H4 (cell line): ENCODE data around the gene DNAJC5G. TPM values are rescaled to one million over a fixed set of nuclear protein-coding genes. Genes with fewer than 3 reads are reported as not detected.

Experiments
- DNase-seq: peaks from one replicate; pipeline ENCODE4 v3.0.0-alpha.2; 2015; ENCODE audit warnings: low spot score
- total RNA-seq: library from RNA; depleted of rRNA; stranded (reverse); fragments of >200 nt; shearing (Covaris generic); gene quantifications from 2 replicates; pipeline ENCODE4 v1.2.3, GENCODE V29; 2014; rRNA removed

The DNAJC5G gene, protein sequence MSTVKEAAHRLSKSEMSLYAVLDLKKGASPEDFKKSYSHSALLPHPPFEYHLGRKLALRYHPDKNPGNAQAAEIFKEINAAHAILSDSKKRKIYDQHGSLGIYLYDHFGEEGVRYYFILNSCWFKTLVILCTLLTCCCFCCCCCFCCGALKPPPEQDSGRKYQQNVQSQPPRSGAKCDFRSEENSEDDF
- total RNA-seq: not detected in 2 replicates

DNA sequence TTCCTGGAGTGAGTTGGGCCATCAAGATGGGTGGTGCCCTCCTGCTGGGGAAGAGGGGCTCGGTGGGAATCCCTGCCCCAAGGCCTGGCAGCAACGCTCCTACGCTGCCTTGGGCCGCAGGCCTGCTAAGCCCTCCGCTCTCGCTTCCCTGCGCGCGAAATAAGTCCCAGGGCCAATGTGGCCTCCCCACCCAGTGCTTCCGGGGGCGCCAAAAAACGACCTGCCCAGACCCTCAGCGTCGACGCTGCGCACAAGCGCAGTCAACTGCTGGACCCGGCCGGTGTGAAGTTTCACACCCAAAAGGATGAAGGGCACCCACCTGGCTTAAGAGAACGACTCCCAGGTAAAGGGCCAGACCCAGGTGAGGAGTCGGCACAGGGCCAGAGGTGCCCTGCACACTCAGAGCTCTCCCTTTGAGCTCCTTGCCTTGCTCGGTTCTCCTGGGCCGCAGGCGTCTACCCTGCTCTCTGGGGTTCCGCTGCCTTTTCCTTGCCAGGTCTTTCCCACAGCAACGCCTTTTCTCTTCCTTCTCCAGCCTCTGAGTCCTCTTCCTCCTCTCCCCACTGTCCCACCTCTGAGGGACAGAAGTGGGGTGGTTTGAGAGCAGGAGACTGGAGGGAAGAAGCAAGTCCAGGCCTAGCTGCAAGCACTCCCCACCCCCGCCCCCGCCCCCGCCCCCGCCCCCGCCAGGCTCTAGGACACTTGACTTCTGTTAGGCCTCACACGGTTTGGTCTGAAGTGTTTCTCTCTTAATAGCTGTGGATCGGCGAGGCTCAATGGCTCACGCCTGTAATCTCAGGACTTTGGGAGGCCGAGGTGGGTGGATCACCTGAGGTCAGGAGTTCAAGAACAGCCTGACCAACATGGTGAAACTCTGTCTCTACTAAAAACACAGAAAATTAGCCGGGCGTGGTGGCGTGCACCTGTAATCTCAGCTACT lies at the start of gene DNAJC5G:
Gene DNAJC5G, plus strand, starts transcription at position 223 of the 940 bp plus-strand sequence. CDS start 1,296 bp downstream, outside the sequence.
- no peak for DNase-seq

DNA sequence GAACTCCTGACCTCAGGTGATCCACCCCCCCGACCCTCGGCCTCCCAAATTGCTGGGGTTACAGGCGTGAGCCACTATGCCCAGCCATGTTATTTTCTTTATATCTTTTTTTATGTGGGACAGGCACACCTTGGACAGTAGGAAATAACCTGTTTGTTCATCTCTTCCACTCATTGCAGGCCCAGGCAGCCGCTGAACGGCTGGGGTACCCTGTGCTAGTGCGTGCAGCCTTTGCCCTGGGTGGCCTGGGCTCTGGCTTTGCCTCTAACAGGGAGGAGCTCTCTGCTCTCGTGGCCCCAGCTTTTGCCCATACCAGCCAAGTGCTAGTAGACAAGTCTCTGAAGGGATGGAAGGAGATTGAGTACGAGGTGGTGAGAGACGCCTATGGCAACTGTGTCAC lies 49.7 kb upstream of the DNAJC5G start:
- no peak for DNase-seq

DNA sequence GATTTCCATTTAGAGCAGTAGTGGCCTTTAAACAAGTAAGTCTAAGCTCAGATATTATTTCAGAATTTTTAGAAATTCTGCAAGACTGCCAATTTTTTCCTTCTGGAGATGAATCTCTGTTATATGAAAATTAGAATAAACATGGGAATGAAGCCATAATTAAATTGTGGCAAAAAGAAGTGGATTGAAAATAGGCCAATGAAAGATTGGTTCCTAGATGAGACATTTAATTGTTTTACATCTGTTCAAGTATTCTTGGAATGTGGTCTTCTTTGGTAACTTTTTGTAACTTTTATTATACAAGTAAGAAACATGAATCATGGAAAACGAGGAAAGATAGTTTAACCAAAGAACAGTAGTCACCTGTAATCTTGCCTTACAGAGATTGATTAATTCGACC lies 47.7 kb upstream of the DNAJC5G start:
- no peak for DNase-seq

DNA sequence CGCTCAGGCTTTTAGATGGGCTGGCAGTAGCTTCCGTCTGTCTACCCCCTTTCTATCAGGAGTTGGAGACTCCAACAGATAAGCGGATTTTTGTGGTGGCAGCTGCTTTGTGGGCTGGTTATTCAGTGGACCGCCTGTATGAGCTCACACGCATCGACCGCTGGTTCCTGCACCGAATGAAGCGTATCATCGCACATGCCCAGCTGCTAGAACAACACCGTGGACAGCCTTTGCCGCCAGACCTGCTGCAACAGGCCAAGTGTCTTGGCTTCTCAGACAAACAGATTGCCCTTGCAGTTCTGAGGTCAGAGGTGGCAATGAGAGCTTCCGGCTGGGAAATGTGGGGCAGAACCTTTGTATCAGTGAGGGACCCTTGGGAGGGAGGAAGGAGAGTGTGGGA lies 43.3 kb upstream of the DNAJC5G start:
- DNase-seq: no peak

DNA sequence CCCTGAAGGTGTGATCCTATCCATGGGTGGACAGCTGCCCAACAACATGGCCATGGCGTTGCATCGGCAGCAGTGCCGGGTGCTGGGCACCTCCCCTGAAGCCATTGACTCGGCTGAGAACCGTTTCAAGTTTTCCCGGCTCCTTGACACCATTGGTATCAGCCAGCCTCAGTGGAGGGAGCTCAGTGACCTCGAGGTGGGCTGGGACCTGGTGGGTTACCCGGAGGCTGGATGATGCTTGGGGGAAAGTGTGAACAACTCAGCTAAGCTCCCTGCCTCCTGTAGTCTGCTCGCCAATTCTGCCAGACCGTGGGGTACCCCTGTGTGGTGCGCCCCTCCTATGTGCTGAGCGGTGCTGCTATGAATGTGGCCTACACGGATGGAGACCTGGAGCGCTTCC lies 41.9 kb upstream of the DNAJC5G start:
- DNase-seq: no peak

DNA sequence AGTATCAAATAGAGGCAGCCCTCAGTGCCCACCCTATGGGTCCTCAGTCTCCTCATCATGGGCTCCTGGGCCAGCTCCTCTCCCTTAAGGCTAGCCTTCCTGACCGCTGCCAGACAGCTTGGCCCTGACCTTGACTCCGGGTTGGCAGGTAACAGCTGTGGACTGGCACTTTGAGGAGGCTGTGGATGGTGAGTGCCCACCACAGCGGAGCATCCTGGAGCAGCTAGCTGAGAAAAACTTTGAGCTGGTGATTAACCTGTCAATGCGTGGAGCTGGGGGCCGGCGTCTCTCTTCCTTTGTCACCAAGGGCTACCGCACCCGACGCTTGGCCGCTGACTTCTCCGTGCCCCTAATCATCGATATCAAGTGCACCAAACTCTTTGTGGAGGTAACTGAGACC lies 39.1 kb upstream of the DNAJC5G start:
- no peak for DNase-seq

DNA sequence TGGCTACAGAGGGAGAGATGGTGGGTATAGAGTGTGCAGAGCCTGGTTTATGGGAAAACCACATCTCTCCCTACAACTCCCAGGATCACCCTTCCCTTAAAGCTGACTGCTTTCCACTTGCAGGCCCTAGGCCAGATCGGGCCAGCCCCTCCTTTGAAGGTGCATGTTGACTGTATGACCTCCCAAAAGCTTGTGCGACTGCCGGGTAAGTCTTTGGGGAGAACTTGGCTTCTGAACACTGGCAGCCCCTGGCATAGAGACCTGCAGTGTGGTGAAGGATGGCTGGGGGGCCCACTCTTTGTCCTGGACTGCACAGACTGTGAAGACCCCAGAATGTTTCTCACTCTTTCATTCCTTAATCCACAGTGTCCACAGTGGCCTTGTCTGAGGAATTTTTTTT lies 38.6 kb upstream of the DNAJC5G start:
- no peak for DNase-seq

DNA sequence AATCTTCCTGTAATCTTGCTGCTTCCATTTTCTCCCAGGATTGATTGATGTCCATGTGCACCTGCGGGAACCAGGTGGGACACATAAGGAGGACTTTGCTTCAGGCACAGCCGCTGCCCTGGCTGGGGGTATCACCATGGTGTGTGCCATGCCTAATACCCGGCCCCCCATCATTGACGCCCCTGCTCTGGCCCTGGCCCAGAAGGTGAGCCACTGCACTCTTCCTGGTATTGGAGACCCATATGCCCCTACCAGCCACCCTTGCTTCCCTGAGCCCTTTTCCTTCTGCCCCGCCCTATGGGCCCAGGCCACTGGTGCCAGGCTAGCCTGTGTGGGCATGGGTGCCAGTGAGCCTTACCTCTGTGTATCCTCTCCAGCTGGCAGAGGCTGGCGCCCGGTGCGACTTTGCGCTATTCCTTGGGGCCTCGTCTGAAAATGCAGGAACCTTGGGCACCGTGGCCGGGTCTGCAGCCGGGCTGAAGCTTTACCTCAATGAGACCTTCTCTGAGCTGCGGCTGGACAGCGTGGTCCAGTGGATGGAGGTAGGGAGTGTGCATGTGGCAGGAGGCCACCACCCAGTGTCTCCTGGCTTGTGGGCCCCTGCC lies 37.8 kb upstream of the DNAJC5G start:
- no peak for DNase-seq

DNA sequence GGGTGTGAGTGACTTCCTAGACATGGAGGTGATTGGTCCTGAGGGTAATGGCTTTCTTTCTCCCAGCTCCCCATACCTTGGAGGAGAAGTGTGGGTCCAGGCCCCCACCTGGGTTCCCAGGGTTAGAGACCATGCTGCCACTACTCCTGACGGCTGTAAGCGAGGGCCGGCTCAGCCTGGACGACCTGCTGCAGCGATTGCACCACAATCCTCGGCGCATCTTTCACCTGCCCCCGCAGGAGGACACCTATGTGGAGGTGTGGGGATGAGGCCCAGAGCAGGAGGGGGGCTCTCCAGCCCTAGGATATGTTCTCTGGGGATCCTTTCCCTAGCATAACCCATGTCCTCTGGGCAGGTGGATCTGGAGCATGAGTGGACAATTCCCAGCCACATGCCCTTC lies 36.3 kb upstream of the DNAJC5G start:
- no peak for DNase-seq

DNA sequence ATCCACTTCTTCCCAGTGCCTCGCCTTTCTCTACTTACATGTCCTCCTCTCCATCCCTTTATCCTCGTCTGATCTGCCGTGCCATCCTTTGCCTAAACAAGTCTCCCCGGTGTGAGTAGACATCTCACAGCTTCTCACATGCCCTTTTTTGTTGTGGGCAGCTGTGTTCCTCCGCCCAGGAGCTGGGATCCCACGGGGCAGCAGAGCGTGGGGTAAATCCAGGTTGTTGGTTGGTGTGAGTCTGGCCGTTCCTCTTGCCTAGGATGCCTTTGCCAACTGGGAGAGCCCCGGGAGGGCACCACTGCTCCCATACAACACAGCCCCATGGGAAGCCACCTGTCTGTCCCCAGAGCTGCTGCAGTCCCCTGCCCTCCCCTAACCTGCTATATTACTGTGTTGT lies 34.8 kb upstream of the DNAJC5G start:
- no peak for DNase-seq

DNA sequence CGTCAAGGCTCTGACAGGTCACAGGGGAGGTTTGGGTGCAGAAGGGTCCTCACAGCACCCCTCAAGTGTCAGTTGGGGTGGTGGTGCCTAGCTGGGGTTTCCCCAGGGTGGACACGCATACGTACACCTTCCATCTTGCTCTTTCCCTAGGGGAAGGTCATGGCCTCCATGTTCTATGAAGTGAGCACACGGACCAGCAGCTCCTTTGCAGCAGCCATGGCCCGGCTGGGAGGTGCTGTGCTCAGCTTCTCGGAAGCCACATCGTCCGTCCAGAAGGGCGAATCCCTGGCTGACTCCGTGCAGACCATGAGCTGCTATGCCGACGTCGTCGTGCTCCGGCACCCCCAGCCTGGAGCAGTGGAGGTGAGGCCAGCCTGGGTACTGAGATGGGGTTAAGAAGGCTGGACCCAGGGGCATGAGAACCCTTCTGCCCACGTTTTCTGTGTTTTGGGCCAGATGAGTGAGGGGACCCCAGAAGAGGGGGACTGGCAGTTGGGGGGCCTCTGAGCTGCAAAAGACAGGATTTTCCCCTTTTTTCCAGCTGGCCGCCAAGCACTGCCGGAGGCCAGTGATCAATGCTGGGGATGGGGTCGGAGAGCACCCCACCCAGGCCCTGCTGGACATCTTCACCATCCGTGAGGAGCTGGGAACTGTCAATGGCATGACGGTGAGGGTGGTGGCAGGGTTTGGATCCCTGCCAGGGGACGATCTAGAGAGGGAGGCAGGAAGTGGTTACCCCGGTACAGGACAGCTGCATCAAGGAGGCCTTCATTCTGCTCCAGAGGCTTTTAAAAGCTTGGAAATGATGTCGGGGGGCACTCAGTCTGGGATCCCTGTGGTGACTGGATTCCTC lies 33.2 kb upstream of the DNAJC5G start:
- DNase-seq: no peak

DNA sequence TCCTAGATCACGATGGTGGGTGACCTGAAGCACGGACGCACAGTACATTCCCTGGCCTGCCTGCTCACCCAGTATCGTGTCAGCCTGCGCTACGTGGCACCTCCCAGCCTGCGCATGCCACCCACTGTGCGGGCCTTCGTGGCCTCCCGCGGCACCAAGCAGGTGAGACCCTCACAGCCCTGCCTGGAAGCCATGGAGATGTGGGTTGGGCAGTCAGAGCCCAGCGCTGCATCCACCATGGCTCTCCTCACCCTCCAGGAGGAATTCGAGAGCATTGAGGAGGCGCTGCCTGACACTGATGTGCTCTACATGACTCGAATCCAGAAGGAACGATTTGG lies 32.6 kb upstream of the DNAJC5G start:
- no peak for DNase-seq

DNA sequence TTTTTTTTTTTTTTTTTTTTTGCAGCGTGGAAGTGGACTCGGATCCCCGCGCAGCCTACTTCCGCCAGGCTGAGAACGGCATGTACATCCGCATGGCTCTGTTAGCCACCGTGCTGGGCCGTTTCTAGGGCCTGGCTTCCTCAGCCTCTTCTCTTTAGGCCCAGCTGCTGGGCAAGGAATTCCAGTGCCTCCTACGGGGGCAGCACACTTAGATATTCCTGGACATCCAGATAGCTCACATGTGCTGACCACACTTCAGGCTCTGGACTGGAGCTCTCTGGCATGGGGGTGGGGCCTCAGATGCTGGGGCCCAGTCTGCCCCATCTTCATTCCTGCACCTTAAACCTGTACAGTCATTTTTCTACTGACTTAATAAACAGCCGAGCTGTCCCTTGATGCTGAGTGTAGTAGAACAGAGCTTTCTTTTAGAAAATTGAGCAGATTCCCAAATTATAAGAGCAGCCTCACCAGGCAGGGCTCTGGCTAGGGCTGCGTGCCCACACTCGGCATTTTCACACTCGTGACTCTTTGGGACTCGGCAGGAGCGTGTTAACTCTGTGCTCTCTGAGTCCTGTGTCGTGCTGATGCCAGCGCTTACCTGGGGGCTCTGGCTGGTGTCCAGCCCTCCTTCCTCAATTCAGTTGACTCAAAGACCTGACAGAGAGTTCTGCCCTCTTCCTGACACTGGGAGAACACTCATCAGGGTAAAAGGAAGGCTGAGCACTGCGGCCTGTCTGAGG lies 31.7 kb upstream of the DNAJC5G start:
- DNase-seq: no peak

DNA sequence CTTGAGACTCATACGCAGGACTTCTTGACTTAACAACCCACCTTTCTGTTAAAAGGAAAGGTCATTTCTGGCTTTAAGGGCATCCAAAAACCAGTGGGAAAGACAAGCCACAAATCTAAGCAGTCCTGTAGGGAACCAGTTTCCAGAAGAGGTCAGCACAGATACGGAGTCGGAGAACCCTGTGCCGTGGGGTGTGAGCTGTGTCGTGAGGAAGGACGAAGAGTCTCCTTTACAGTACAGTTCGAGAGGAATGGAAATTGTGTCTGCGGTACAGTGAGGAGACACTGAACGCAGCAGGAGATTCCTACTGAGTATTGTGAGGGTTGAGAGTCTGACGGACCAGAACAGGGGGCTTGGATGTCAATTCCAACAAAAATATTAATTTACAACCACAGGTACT lies 30.1 kb upstream of the DNAJC5G start:
- no peak for DNase-seq

DNA sequence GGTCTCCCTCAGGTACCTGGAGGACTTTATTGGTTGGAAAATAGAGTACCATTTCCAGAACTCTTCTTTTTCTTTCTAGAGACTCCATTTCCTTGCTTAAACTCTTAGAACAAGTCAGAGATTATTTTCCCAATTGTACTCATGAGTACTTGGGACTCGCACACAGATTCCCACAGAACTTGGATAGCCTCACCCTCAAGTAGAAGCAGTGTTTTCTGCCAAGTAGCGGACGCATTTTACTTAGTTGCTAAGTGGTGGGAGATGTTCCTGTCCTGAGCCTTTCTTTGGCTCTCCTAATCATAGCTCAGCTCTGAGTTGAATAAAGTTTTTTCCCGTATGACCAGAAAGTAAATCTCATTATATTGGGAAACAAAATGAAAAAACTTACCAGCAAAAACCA lies 29.6 kb upstream of the DNAJC5G start:
- DNase-seq: no peak

DNA sequence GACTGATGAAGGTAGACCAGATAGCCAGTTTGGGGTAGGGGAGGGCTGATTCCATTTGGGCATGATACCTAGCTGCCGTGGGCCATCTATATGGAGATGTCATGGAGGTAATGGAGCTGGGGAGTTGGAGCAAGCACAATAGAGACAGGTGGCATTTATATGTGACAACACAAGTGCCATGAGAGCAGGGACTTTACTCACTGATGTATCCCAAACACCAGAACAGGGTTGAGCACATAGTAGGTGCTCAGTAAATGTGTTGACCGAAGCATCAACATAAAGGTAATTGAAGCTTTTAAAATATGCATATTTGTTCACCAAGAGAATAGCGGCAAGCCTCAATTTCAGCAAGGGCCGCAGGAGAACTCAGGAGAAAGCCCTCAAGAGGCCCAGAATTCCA lies 27.3 kb upstream of the DNAJC5G start:
- DNase-seq: no peak

DNA sequence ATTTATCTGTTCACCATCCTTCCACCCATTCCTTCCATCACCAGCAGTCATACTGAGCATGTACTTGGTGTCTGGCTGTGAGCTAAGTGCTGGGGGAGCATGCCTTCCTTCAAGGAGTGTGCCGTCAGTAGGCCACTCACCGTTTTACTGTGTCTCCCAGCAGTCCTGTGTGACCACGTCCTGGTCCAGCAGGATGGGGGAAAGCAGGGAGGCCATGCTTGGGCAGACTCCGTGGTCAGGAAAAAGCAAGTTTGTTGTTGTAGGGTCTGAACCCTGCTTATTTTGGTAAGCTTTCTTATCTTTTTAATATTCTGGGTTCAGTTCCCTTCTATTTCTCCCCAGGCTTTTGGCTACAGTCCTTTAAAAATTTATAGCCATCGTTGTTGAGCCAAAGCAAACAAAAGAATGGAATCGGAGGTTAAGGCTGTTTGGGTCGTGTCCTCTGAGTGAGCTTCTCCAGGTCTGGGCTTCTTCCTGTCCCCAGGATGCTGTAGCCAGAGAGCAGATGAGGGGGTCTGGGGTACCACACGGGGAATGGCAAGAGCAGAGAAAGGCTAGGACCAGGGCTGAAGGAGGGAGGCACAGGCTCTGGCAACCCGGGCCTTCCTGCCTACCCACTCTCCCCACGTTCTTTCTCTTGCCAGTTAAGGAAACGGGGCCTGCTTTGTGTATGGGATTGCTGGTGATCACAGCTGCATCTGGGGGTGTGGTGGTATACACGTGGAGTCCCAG lies 25.9 kb upstream of the DNAJC5G start:
- no peak for DNase-seq

DNA sequence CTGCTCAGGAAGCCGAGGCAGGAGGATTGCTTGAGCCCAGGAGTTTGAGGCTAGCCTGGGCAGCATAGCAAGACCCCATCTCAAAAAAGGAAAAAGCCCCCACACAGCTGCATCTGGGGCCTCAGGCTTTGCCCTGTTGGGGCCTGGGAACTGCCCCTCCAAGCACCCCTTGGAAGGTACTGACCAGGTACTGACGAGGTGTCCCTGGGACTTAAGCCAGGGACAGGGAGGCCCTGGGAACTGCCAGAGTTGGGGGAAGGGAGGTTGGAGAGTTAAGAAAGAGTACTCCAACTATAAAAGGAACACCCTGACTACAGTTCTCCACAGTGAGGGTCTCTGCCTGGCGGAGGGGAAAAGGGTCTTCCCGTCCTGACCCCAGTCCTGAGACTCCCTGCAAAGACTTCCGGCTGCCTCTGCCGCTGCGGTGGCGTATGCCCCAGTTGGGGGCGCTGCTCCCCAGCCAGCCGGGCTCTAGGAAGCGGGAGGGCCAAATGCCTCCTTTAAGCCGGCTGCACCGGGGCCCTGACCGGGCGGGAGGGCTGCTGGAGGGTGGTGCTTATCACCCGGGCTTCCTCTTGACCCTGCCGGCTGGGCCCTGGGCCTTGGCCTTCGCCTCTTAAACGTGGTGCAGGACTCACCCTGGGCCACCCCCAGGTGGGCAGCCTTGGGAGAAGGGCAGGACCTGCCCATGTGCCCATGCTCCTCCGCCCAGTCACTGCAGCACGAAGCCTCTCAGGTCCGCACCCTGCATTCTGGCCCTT lies 25.2 kb upstream of the DNAJC5G start:
- DNase-seq: no peak

DNA sequence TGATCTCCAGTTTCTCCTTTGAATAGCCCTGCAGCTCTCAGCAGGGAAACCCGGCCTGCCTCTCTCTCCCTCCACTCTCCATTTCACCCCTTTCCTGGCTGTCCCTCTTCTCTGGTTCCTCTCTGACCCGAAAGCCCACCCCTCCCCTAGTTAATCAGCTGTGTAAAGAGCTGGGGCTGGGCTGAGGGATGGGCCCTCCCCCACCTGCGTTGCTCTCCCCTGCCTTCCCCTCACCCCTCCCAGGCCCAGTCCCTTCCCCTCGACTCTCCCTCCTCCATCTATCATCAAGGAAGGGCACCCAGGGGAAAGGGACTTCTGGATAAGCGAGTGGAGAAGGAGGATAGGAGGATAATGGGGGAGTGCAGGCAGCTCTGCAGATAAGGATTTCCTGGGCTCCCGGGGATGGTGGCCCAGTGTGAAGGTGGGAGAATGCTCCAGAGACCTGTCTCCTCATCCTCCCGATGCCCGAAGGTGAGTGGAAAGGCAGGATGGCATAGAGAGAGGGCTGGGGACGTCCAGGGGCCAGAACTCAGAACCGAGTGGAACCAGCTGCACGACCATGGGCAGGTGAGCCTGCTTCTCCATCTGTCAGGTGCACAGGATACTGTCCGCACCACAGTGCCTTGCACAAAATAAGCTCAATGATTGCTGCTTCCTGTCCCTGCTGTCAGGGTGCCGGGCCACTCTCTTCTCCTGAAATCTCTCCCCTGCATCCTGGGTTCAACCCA lies 24.4 kb upstream of the DNAJC5G start:
- DNase-seq: no peak
